GM10266 (cell line): ENCODE results near the gene ZNF655.

Experiments used
- DNase-seq: peaks from one replicate; pipeline ENCODE4 v3.0.0; 2012; ENCODE audit errors: extremely low spot score
- CTCF ChIP-seq: IDR thresholded peaks from 2 replicates; pipeline ENCODE4 v1.5.1; 2012; ENCODE audit warnings: mild to moderate bottlenecking, low read depth; ENCODE audit not compliant: control insufficient read depth, insufficient read depth; ENCODE audit errors: missing control alignments

The ZNF655 gene

GRCh38 chr7:99614495-99614894 lies 56.1 kb downstream of the ZNF655 start:
- TF ChIP-seq CTCF = no peak
- no peak for DNase-seq

- TF ChIP-seq CTCF = no peak
- no peak for DNase-seq
These were observed 57.5 kb downstream of the ZNF655 start for GRCh38 chr7:99615989-99616358.

GRCh38 chr7:99616359-99617191 lies 58.1 kb downstream of the ZNF655 start, which contains the start of gene ZSCAN25:
ZSCAN25 (plus strand) TSS chr7:99616946; CDS start chr7:99619607, 2,661 bp downstream.
- DNase-seq = peak; percentile 93
- peak; percentile 62 for TF ChIP-seq CTCF

GRCh38 chr7:99617192-99617781 lies 58.8 kb downstream of the ZNF655 start:
- DNase-seq = no peak
- TF ChIP-seq CTCF = no peak

GRCh38 chr7:99618726-99619125 lies 60.3 kb downstream of the ZNF655 start:
- no peak for DNase-seq
- no peak for TF ChIP-seq CTCF

- DNase-seq = no peak
- no peak for TF ChIP-seq CTCF
These were observed 61.2 kb downstream of the ZNF655 start for GRCh38 chr7:99619571-99620130.

- no peak for TF ChIP-seq CTCF
- DNase-seq = no peak
These were observed 62.8 kb downstream of the ZNF655 start for GRCh38 chr7:99621271-99621670.
